ACHN (cell line): ENCODE data around the gene FAM184B.
A peak's percentile ranks its signal among the peaks of the same experiment; 100 is the strongest.

Source experiments
- DNase-seq: peaks from one replicate; pipeline ENCODE4 v3.0.0-alpha.2; 2015
- in situ Hi-C: cut with HindIII; loops from 2 replicates; pipeline ENCODE4 v1.10.0; 2017; ENCODE audit warnings: low sequenced_read_pairs, low pct_ligation_motif_present, low pct_unique_long_range_greater_than_20kb

FAM184B gene

DNA sequence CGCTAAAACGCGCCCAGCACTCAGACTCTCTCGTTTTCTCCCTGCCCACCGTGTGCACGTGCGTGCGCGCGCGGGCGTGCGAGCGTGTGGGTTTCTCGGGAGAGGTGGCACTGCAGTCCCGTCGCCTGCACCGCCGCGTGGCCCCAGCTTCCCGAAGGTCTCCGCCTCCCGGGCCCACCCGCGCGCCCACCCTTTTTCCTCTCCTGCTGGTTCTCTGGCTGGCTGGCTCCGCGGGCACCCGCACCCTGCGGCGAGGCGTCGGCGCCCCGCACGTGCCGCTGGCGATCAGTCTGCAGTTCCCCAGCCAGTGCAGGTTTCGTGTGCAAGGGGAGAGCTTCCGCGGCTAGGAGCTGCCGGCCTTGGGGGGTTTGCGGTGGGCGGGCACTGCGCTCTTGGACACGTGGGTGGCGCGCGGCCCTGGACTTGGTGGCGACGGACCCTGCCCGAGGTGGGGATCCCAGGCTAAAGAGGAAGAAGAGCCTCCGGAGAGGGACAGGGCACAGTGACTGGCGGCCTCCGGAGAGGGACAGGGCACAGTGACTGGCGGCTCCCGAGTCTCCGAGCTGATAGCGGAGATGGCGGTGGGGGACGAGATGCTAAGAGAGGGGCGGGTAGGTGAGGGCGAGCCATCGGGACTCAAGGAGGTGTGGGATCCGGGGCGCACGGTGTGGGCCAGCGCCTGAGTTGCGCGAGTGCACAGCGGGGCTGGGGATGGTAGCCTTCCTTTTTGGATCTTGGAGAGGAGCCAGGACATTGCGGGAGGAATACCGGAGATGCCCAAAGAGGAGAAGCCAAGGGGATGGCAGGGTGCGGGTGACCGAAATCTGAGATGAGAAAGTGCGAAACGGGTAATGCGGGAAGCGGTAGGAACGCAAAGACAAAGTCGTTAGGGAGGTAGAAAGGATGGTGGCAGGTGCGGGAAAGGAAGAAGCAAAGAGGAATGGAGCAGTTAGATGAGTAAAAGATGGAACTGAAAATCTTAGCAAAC, at the start of gene FAM184B:
Gene FAM184B, minus strand, starts transcription at position 322 of the 988 bp plus-strand sequence. CDS start 322 bp downstream, outside the sequence.
- no peak for DNase-seq
- in situ Hi-C loops = no loop called here

DNA sequence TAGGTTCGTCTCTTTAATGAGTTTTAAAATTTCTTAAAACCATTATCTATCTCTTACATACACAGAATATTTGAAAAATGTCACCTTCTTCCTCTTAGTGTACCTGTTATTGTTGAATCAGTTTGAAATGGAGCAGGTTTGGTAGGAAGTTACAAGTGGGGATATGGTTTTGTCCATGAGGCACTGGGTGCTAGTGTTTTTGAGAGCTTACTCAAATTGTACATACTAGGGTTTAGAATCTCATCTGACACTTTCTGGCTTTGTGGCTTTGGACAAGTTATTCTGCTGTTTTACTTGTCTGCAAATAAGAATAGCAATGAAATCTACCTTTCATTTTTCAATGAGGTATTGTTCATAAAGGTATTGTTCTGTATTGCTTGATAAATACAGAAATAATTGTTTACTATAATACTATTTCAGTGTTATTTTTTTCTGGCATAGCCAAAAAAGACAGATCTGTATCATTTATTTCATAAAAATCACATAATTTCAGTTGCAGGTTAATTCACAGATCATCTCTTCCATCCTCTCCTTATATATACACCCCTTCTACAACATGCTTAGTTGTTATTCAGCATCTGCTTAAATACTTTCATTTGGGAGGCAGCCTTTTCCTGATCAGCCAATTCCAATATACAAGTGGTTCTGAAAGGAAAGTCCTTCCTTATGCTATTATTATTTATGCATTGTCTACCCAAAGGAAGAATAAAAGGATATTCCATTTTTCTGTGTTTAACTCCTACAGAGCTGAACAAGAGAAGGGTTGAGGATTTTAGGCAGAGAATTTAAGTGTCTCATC, 42.6 kb upstream of the FAM184B start:
- in situ Hi-C loops = no loop called here
- no peak for DNase-seq

DNA sequence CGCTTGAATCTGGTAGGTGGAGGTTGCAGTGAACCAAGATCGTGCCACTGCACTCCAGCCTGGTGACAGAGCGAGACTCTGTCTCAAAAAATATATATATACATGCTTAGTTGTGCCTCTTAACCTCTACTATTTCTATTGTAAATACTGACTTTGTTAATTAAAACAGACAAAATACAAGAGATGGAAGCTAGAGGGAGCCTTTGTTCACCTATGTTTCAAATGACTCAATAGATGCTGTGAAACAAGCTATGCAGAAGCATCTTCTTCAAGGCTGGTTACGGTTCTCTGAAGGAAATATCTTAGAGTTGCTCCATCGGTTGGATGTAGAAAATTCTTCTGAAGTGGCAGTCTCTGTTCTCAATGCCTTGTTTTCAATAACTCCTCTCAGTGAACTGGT, 35.6 kb upstream of the FAM184B start:
- DNase-seq = peak; percentile 68
- in situ Hi-C loops = no loop called here

DNA sequence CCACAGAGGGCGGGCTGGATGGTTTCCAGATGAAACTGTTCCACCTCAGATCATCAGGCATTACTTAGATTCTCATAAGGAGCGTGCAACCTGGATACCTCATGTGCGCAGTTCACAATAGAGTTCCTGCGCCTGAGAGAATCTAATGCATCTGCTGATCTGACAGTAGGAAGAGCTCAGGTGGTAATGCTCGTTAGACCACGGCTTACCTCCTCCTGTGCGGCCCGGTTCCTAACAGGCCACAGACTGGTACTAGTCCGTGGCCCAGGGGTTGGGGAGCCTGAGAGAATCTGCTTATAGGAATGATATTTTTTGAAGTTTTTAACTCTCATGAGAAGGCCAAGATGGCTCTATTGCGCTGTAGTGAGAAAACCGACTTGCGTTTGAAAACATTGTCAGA, 34.7 kb upstream of the FAM184B start:
- no peak for DNase-seq
- in situ Hi-C loops = no loop called here

- peak; percentile 39 for DNase-seq
- in situ Hi-C loops = no loop called here
Measured at GRCh38 chr4:17814140-17814539, 32.7 kb upstream of the FAM184B start.

GRCh38 chr4:17812801-17813200, 31.4 kb upstream of the FAM184B start:
- DNase-seq = no peak
- in situ Hi-C loops = no loop called here

DNA sequence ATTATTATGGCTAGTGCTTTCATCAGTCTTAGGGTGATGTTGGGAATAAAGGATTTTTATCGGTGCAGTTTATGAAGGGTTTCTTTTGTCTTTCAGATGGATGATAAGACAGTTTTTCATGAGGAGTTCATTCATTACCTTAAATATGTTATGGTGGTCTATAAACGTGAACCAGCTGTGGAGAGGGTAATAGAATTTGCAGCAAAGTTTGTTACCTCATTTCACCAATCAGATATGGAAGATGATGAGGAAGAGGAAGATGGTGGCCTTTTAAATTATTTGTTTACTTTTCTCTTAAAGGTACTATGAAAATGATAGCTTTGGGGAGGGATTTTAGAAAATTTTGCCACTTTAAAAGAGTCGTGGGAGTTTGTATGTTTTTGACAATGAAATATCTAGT, 30.7 kb upstream of the FAM184B start:
- in situ Hi-C loops = no loop called here

GRCh38 chr4:17811078-17811603, 29.7 kb upstream of the FAM184B start:
- no peak for DNase-seq
- in situ Hi-C loops = no loop called here

More for the DNA sequence above, 30.7 kb upstream of the FAM184B start:
- DNase-seq = no peak

DNA sequence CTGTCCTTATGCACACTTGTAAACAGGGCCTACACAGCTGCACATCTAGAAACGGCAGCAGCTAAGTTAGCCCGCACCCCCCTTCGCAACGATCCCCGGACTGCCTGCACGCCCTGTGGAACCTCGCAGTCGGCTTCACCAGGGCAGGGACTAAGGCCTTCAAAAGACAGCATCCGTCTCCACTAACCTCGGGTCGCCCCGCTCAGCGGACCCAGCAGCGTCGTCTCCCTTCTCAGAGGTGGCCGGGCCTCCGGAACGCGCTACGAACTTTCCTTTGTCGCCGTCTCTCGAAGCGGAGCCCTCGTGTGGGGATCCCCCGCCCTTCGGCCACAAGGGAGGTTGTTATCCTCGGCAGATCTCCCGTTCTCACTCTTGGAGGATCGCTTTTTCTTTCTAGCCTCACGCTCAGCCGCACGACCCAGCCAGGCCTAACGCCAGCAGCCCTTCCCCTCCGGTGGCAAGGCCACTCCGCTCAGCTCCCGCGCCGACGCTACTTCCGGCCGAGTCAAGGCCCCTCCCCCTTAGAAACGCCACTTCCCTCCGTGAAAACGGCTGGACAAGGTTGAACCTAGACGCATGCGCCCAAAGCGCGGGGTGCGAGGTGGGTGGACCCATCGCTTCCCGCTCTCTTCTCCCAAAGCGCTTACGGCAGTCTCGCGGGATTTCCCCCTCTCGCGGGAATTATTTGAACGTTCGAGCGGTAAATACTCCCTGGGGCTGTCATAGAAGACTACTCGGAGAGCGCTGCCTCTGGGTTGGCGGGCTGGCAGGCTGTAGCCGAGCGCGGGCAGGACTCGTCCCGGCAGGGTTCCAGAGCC, 29.0 kb upstream of the FAM184B start, which contains the start of the genes DCAF16 and NCAPG:
Gene DCAF16, minus strand, starts transcription at position 498 of the 818 bp plus-strand sequence. CDS start 6,616 bp downstream, outside the sequence.
Gene NCAPG, plus strand, starts transcription at position 720 of the 818 bp plus-strand sequence. CDS start 99 bp downstream, outside the sequence.
- DNase-seq = peak; percentile 98
- in situ Hi-C loops = no loop called here

GRCh38 chr4:17809667-17810066, 28.2 kb upstream of the FAM184B start:
- no peak for DNase-seq
- in situ Hi-C loops = no loop called here

DNA sequence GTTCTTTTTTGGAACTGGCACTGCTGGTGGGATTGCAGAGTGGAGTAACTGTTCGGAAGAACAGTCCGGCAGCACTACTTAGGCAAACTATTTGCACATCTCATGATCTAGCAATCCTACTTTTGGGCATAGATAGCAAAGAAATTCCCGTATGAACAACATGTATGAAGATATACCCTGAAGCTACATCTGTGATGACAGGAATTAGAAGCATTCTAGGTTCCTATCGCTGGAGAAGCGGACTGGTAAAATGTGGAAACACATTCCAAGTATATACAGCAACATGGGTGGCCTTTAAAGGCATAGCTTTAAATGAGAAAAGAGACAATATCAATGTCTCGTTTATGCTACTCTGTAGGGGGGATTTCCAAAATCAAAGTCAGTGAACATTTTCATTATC, 26.0 kb upstream of the FAM184B start:
- in situ Hi-C loops = no loop called here
- DNase-seq = no peak

DNA sequence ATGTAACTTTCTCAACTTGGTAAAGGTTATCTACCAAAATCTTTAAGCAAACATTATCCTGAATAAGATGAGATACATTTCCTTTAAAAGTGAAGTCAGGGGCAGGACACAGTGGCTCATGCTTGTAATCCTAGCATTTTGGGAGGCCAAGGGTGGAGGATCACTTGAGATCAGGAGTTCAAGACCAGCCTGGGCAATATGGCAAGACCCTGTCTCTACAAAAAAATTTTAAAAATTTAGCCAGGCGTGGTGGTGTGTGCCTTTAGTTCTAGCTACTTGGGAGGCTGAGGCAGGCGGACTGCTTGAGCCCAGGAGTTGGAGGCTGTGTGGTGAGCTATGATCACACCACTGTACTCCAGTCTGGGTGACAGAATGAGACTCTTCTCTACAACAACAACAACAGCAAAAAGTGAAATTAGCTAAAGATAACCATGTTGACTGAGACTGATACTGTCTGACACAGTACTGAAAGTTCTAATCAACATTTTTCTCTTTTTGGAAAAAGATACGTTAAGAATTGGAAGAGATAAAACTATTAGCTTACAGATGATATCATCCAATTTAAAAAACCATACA, 24.2 kb upstream of the FAM184B start:
- in situ Hi-C loops = no loop called here
- no peak for DNase-seq

DNA sequence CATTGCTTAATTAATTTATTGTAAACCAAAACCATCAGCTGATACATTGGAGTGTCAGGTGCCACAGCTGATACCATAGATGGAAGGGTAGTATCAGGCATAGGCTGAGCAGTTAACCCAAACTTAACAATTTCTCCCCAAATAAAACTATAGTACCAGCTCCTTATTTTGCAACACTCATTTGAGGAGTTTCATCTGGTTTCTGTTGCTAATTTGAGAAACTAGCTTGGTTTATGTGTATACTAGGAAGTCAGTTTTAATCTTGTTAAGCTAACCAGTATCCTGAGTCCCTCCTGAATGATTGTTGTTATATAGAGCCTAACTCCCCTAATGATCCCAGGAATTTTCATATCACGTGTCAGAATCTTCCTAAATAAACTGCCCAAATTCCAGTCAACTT, 16.4 kb upstream of the FAM184B start:
- in situ Hi-C loops = no loop called here
- no peak for DNase-seq

GRCh38 chr4:17794730-17795129, 13.3 kb upstream of the FAM184B start:
- in situ Hi-C loops = no loop called here
- DNase-seq = no peak

GRCh38 chr4:17788956-17789355, 7.5 kb upstream of the FAM184B start:
- in situ Hi-C loops = no loop called here
- no peak for DNase-seq

- in situ Hi-C loops = no loop called here
- peak; percentile 33 for DNase-seq
Measured at GRCh38 chr4:17787315-17787714, 5.9 kb upstream of the FAM184B start.

DNA sequence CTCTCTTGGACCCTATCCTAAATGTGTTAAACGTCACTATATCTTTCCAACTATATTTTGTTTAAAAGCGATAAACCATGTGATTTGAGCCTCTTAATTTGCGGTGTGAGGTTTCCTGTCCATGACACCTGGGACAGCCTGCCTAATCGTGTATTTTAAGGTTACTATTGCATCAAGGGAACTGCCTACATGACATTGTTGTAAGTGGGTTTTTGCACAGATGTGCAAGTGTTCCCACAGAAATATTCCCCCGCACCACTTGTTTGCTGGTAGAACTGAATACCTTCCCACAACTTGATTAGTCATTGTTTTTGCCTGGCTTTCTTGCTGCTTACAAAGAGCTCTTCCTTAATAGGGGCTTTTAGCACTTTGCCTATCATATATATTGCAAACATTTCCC, 5.1 kb upstream of the FAM184B start:
- in situ Hi-C loops = no loop called here
- DNase-seq = no peak

DNA sequence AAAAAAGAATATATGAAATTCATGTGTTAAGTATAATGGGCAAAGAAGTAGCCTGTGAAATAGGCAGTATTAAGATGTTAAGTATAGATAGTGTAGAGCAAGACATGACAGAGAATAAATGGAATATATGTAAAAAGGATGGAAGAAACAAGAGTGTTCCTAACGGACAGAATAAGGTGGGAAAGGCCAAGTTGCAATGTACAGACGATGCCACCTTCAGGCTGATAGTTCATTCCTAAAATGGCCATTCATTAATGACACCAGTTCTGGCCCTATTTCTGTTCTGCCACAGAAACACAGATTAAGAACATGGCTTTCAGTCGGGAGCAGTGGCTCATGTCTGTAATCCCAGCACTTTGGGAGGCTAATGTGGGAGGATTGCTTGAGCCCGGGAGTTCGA, 4.4 kb upstream of the FAM184B start:
- no peak for DNase-seq
- in situ Hi-C loops = no loop called here
